H9 (cell line): ENCODE measurements around the gene CELF1. TPM values are rescaled to one million over a fixed set of nuclear protein-coding genes. Genes with fewer than 3 reads are reported as not detected.

Source experiments
- DNase-seq: peaks from one replicate; pipeline ENCODE4 v3.0.0-alpha.2; 2017
- H2AFZ ChIP-seq: one replicate; pipeline ENCODE4 v1.6.1; 2013; ENCODE audit warnings: mild to moderate bottlenecking, low read length, control low read depth, moderate library complexity
- H2AK5ac ChIP-seq: 2 replicates; pipeline ENCODE4 v1.6.1; 2013; ENCODE audit warnings: low read length, control low read depth, mixed read lengths; ENCODE audit not compliant: insufficient read length
- H2BK120ac ChIP-seq: one replicate; pipeline ENCODE4 v1.6.1; 2013; ENCODE audit warnings: low read depth, mild to moderate bottlenecking, low read length, control low read depth, inconsistent platforms; ENCODE audit not compliant: poor library complexity, severe bottlenecking
- H2BK12ac ChIP-seq: 2 replicates; pipeline ENCODE4 v1.6.1; 2013; ENCODE audit warnings: low read length, control low read depth, mixed read lengths, low read depth; ENCODE audit not compliant: insufficient read length
- H2BK15ac ChIP-seq: 2 replicates; pipeline ENCODE4 v1.6.1; 2013; ENCODE audit warnings: low read depth, low read length, control low read depth
- H2BK20ac ChIP-seq: one replicate; pipeline ENCODE4 v1.6.1; 2013; ENCODE audit warnings: low read depth, mild to moderate bottlenecking, low read length, control low read depth, inconsistent platforms; ENCODE audit not compliant: poor library complexity, severe bottlenecking
- H2BK5ac ChIP-seq: 2 replicates; pipeline ENCODE4 v1.6.1; 2013; ENCODE audit warnings: low read length, control low read depth, mixed read lengths; ENCODE audit not compliant: insufficient read length
- H3K14ac ChIP-seq: 2 replicates; pipeline ENCODE4 v1.6.1; 2013; ENCODE audit warnings: low read length, control low read depth; ENCODE audit not compliant: insufficient read depth
- H3K18ac ChIP-seq: 2 replicates; pipeline ENCODE4 v1.6.1; 2013; ENCODE audit warnings: low read depth, mild to moderate bottlenecking, mixed read lengths, low read length, control low read depth; ENCODE audit not compliant: insufficient read length
- H3K23ac ChIP-seq: 2 replicates; pipeline ENCODE4 v1.6.1; 2013; ENCODE audit warnings: low read length, control low read depth, mixed read lengths, low read depth; ENCODE audit not compliant: insufficient read length
- H3K23me2 ChIP-seq: 2 replicates; pipeline ENCODE4 v1.6.1; 2013; ENCODE audit warnings: low read depth, mild to moderate bottlenecking, mixed read lengths, low read length, control low read depth; ENCODE audit not compliant: insufficient read length, poor library complexity, severe bottlenecking
- H3K27ac ChIP-seq: 2 replicates; pipeline ENCODE4 v1.5.1; 2013; ENCODE audit warnings: low read length, control low read depth, mixed read lengths, low read depth; ENCODE audit not compliant: insufficient read length
- H3K27me3 ChIP-seq: 2 replicates; pipeline ENCODE4 v1.6.1; 2013; ENCODE audit warnings: low read length, control low read depth, inconsistent platforms; ENCODE audit not compliant: insufficient read depth
- H3K4ac ChIP-seq: 2 replicates; pipeline ENCODE4 v1.6.1; 2013; ENCODE audit warnings: low read depth, mild to moderate bottlenecking, control low read depth, inconsistent platforms, low read length, moderate library complexity
- H3K4me1 ChIP-seq: 2 replicates; pipeline ENCODE4 v1.6.1; 2013; ENCODE audit warnings: low read length, control low read depth, inconsistent platforms; ENCODE audit not compliant: insufficient read depth
- H3K4me2 ChIP-seq: 2 replicates; pipeline ENCODE4 v1.6.1; 2013; ENCODE audit warnings: low read length, control low read depth, mixed read lengths; ENCODE audit not compliant: insufficient read length, insufficient read depth
- H3K56ac ChIP-seq: 2 replicates; pipeline ENCODE4 v1.6.1; 2013; ENCODE audit warnings: low read depth, mild to moderate bottlenecking, mixed read lengths, low read length, control low read depth; ENCODE audit not compliant: insufficient read length
- H3K79me1 ChIP-seq: 2 replicates; pipeline ENCODE4 v1.6.1; 2013; ENCODE audit warnings: low read depth, mild to moderate bottlenecking, moderate library complexity, low read length, control low read depth, inconsistent platforms; ENCODE audit not compliant: insufficient read depth, poor library complexity, severe bottlenecking
- H3K79me2 ChIP-seq: 2 replicates; pipeline ENCODE4 v1.6.1; 2013; ENCODE audit warnings: low read length, control low read depth, inconsistent platforms; ENCODE audit not compliant: insufficient read depth
- H3K9ac ChIP-seq: 2 replicates; pipeline ENCODE4 v1.6.1; 2013; ENCODE audit warnings: low read length, control low read depth, mixed read lengths; ENCODE audit not compliant: insufficient read length; ENCODE audit errors: extremely low read depth
- H3K9me3 ChIP-seq: one replicate; pipeline ENCODE4 v1.6.1; 2013; ENCODE audit warnings: low read depth, low read length, inconsistent platforms; ENCODE audit not compliant: control insufficient read depth
- H3T11ph ChIP-seq: one replicate; pipeline ENCODE4 v1.6.1; 2013; ENCODE audit warnings: mild to moderate bottlenecking, low read length, control low read depth, inconsistent platforms
- H4K20me1 ChIP-seq: one replicate; pipeline ENCODE4 v1.6.1; 2013; ENCODE audit not compliant: control insufficient read depth, insufficient read length, insufficient read depth
- H4K5ac ChIP-seq: 2 replicates; pipeline ENCODE4 v1.6.1; 2013; ENCODE audit warnings: low read depth, mild to moderate bottlenecking, mixed read lengths, low read length, control low read depth; ENCODE audit not compliant: insufficient read length
- H4K8ac ChIP-seq: replicated peaks from 2 replicates; pipeline ENCODE4 v1.6.1; 2013; ENCODE audit warnings: low read length, control low read depth, mixed read lengths, low read depth; ENCODE audit not compliant: insufficient read length
- H4K91ac ChIP-seq: 2 replicates; pipeline ENCODE4 v1.6.1; 2013; ENCODE audit warnings: low read depth, mild to moderate bottlenecking, moderate library complexity, mixed read lengths, low read length, control low read depth; ENCODE audit not compliant: insufficient read length
- H3K27ac Mint-ChIP-seq, 3 experiments: 2 replicates in 2 of 3; 3 replicates in 1 of 3; pipeline ENCODE4 v1.8.0; 2020 to 2021; ENCODE audit warnings: mixed read lengths in 3 of 3, mild to moderate bottlenecking in 1 of 3, moderate library complexity in 1 of 3
- H3K27me3 Mint-ChIP-seq: 2 replicates; pipeline ENCODE4 v1.8.0; 2021; ENCODE audit warnings: low read depth, mild to moderate bottlenecking, moderate library complexity, mixed read lengths
- H3K36me3 Mint-ChIP-seq, 3 experiments: 2 replicates in 2 of 3; 3 replicates in 1 of 3; pipeline ENCODE4 v1.8.0; 2020 to 2021; ENCODE audit warnings: low read depth in 3 of 3, mixed read lengths in 3 of 3; ENCODE audit not compliant: insufficient read depth in 1 of 3
- H3K4me1 Mint-ChIP-seq, 2 experiments: 2 replicates each; pipeline ENCODE4 v1.8.0; 2020; ENCODE audit warnings: mixed read lengths in 2 of 2
- H3K4me3 Mint-ChIP-seq, 2 experiments: 2 replicates in 1 of 2; 3 replicates in 1 of 2; pipeline ENCODE4 v1.8.0; 2020 to 2021; ENCODE audit warnings: mild to moderate bottlenecking in 2 of 2, mixed read lengths in 2 of 2, moderate library complexity in 1 of 2
- H3K9me3 Mint-ChIP-seq, 2 experiments: 2 replicates in 1 of 2; 3 replicates in 1 of 2; pipeline ENCODE4 v1.8.0; 2020; ENCODE audit warnings: mild to moderate bottlenecking in 2 of 2, mixed read lengths in 2 of 2, moderate library complexity in 1 of 2
- WGBS: extraction: QIAGEN DNeasy Blood & Tissue Kit; methylation state at CpG from one replicate; pipeline ENCODE4 v1.1.7; 2013; ENCODE audit warnings: missing lambda C conversion rate, low lambda C conversion rate, mixed read lengths; ENCODE audit not compliant: insufficient read length; ENCODE audit errors: extremely low coverage; 5-methylcytosine and 5-hydroxymethylcytosine counted together
- total RNA-seq: library from RNA; stranded (reverse); gene quantifications from 2 replicates; pipeline ENCODE4 v1.2.1, GENCODE V29; 2021
- TF ChIP-seq, protein P1 (sequence below): fragments of 200-600 bp; sonication (generic); conservative IDR thresholded peaks from 3 replicates; pipeline ENCODE4 v1.8.0; 2021; ENCODE audit warnings: antibody characterized with exemption, mild to moderate bottlenecking

CELF1 gene
- total RNA-seq, 1 experiment from 2014 or later: 211 TPM

DNA sequence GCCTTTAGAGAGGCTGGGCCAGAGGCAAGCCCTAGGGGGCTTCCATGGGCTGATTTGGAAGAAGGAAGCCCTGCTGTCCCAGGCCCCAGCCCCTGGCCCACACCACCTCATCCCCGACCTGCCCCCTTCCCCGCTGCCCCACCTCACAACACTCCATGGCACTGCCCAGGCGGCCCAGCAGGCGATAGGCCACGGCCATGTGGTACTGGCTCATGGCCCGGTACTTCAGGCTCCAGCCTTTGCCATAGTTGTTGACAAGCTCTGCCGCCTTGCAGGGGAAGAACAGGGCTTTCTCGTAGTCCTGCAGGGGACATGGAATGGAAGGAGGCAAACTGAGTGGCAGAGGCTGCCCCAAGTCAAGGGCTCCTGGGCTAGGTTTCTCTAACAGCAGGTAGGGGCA, 110.4 kb downstream of the CELF1 start:
- H3K4me2 ChIP-seq: no peak overlapping the region
- no peaks in the 10 kb centered on the region for H3K79me2 ChIP-seq
- TF ChIP-seq, protein P1, sequence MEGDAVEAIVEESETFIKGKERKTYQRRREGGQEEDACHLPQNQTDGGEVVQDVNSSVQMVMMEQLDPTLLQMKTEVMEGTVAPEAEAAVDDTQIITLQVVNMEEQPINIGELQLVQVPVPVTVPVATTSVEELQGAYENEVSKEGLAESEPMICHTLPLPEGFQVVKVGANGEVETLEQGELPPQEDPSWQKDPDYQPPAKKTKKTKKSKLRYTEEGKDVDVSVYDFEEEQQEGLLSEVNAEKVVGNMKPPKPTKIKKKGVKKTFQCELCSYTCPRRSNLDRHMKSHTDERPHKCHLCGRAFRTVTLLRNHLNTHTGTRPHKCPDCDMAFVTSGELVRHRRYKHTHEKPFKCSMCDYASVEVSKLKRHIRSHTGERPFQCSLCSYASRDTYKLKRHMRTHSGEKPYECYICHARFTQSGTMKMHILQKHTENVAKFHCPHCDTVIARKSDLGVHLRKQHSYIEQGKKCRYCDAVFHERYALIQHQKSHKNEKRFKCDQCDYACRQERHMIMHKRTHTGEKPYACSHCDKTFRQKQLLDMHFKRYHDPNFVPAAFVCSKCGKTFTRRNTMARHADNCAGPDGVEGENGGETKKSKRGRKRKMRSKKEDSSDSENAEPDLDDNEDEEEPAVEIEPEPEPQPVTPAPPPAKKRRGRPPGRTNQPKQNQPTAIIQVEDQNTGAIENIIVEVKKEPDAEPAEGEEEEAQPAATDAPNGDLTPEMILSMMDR: no peak
- no peak overlapping the region for H3K27ac Mint-ChIP-seq
- H2BK15ac ChIP-seq: no peak overlapping the region
- H3K4me1 ChIP-seq: no peaks in the 10 kb centered on the region
- no peak overlapping the region for H3K27ac ChIP-seq
- no peak overlapping the region for H2BK120ac ChIP-seq
- no peaks in the 10 kb centered on the region for H3K9me3 ChIP-seq
- no peak overlapping the region for H4K8ac ChIP-seq
- H2BK5ac ChIP-seq: no peak overlapping the region
- H3K9me3 Mint-ChIP-seq: no peaks in the 10 kb centered on the region
- no peak overlapping the region for H2BK12ac ChIP-seq
- no CpG with 5 or more reads among the region's 8 CpGs for WGBS
- no peak overlapping the region for H2AFZ ChIP-seq
- no peak overlapping the region for H3K9ac ChIP-seq
- no peak overlapping the region for H3K56ac ChIP-seq
- H4K5ac ChIP-seq: no peak overlapping the region
- H3K18ac ChIP-seq: no peak overlapping the region
- no peak for DNase-seq
- no peak overlapping the region for H4K91ac ChIP-seq
- H3K14ac ChIP-seq: no peak overlapping the region
- no peaks in the 10 kb centered on the region for H3K79me1 ChIP-seq
- peaks cover 4% of the 10 kb centered on the region in 2 experiments; a peak in 2 of 4 replicates for H3K4me1 Mint-ChIP-seq
- H3T11ph ChIP-seq: no peak overlapping the region
- H2BK20ac ChIP-seq: no peak overlapping the region
- no peaks in the 10 kb centered on the region for H3K23me2 ChIP-seq
- no peak overlapping the region for H3K23ac ChIP-seq
- H3K36me3 Mint-ChIP-seq: no peaks in the 10 kb centered on the region
- H3K4me3 Mint-ChIP-seq: no peak overlapping the region
- no peak overlapping the region for H2AK5ac ChIP-seq
- H4K20me1 ChIP-seq: no peaks in the 10 kb centered on the region
- H3K27me3 Mint-ChIP-seq: no peaks in the 10 kb centered on the region
- no peaks in the 10 kb centered on the region for H3K27me3 ChIP-seq
- H3K4ac ChIP-seq: no peak overlapping the region
